ENCODE data around the gene GABARAP.

The GABARAP gene

DNA sequence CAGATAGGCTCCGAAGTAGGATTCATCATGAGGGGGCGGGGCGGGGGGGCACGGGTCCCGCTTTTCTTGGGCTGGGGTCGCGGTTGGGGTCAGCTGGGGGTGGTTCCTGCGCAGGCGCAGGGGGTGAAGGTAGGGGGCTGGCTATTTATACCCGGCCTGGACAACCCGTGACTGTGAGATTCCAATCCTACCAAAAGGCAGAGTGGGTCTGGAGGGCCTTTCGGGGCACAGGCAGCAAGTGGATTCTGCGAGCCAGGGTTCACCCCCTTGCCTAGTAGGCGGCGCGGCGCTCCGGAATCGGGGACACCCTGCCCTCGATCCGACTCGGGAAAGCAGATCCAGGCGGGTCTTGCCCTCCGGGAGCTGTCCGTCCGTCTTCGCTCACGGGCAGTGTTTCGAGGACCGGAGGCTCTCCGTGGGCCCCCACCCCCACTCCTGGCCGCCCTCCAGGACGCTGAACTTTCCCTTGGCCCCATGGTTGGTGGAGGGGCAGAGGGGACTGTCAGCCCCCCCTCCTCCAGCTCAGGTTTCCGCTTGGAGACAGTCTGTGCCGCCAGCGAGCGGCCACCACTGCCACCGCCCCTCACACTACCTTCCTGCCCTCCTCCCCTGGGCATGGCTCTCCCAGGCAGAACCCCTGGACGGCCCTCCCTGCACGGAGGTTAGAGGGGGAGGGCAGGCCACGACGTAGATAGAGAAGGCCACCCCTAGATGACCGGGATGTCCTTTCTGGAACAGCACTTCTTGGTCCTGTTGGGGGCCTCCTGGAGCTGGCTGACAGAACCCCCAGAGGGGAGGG lies 39.9 kb upstream of the GABARAP start:
- Histone ChIP-seq H2AFZ (ENCODE audit: insufficient read depth, low read length, poor library complexity) (peak overlapping the region; percentile 73), H2AK5ac (ENCODE audit: low read length) (no peak overlapping the region), H3K27me3 (ENCODE audit: insufficient read depth, low read length) (peaks cover 6% of the 10 kb centered on the region), H4K8ac (ENCODE audit: low read depth, low read length) (no peak overlapping the region), H3K14ac (ENCODE audit: low read length) (no peak overlapping the region), H4K91ac (ENCODE audit: low read depth, low read length) (no peak overlapping the region), H2BK12ac (ENCODE audit: low read length) (no peak overlapping the region), H3K36me3 (ENCODE audit: control insufficient read depth in 1 of 2, insufficient read depth in 2 of 2, low read length in 2 of 2) (no peaks in the 10 kb centered on the region), H3K4me2 (ENCODE audit: low read length) (peak overlapping the region; percentile 78), H3K27ac (ENCODE audit: low read depth, low read length) (no peak overlapping the region), H3K4me3 (ENCODE audit: low read depth, low read length) (peak overlapping the region; percentile 27), H3K9me3 (ENCODE audit: insufficient read depth, low read depth, low read length) (no peaks in the 10 kb centered on the region), H3K4me1 (ENCODE audit: control insufficient read depth in 1 of 2, insufficient read depth in 2 of 2, low read length in 2 of 2) (peaks cover 16% of the 10 kb centered on the region in 2 experiments), H3K4ac (ENCODE audit: low read depth, low read length) (no peak overlapping the region), H3K18ac (ENCODE audit: low read length) (no peak overlapping the region), H4K12ac (ENCODE audit: low read depth, low read length) (no peak overlapping the region), H3K79me1 (ENCODE audit: low read length) (no peaks in the 10 kb centered on the region), H3K79me2 (ENCODE audit: control insufficient read depth, insufficient read depth, low read length, poor library complexity) (no peaks in the 10 kb centered on the region), H3K9ac (ENCODE audit: low read length) (no peak overlapping the region), H2BK120ac (ENCODE audit: insufficient read depth, low read length, poor library complexity) (no peak overlapping the region), H3K23ac (ENCODE audit: low read length) (no peak overlapping the region), H2BK5ac (ENCODE audit: low read depth, low read length, poor library complexity) (no peak overlapping the region)
- DNase-seq = no peak
- WGBS (ENCODE audit: extremely low coverage, insufficient coverage, insufficient read length) = no CpG with 5 or more reads among the region's 43 CpGs

- DNase-seq = peak; percentile 98
- Histone ChIP-seq H2BK5ac (ENCODE audit: low read depth, low read length, poor library complexity) (no peak within 1 kb of the TSS), H4K8ac (ENCODE audit: low read depth, low read length) (no peak within 1 kb of the TSS), H2AFZ (ENCODE audit: insufficient read depth, low read length, poor library complexity) (peak within 1 kb of the TSS; percentile 73), H3K79me2 (ENCODE audit: control insufficient read depth, insufficient read depth, low read length, poor library complexity) (no peaks in the 10 kb centered on the region), H3K4ac (ENCODE audit: low read depth, low read length) (no peak within 1 kb of the TSS), H4K91ac (ENCODE audit: low read depth, low read length) (no peak within 1 kb of the TSS), H3K4me1 (ENCODE audit: control insufficient read depth in 1 of 2, insufficient read depth in 2 of 2, low read length in 2 of 2) (peaks cover 16% of the 10 kb centered on the region in 2 experiments), H3K18ac (ENCODE audit: low read length) (no peak within 1 kb of the TSS), H3K4me2 (ENCODE audit: low read length) (peak within 1 kb of the TSS; percentile 78), H3K9me3 (ENCODE audit: insufficient read depth, low read depth, low read length) (no peaks in the 10 kb centered on the region), H4K12ac (ENCODE audit: low read depth, low read length) (no peak within 1 kb of the TSS), H3K36me3 (ENCODE audit: control insufficient read depth in 1 of 2, insufficient read depth in 2 of 2, low read length in 2 of 2) (no peaks in the 10 kb centered on the region), H3K23ac (ENCODE audit: low read length) (no peak within 1 kb of the TSS), H2BK120ac (ENCODE audit: insufficient read depth, low read length, poor library complexity) (no peak within 1 kb of the TSS), H3K79me1 (ENCODE audit: low read length) (no peaks in the 10 kb centered on the region), H3K4me3 (ENCODE audit: low read depth, low read length) (peak within 1 kb of the TSS; percentile 45), H3K9ac (ENCODE audit: low read length) (no peak within 1 kb of the TSS), H3K14ac (ENCODE audit: low read length) (no peak within 1 kb of the TSS), H2AK5ac (ENCODE audit: low read length) (no peak within 1 kb of the TSS), H2BK12ac (ENCODE audit: low read length) (no peak within 1 kb of the TSS), H3K27ac (ENCODE audit: low read depth, low read length) (no peak within 1 kb of the TSS), H3K27me3 (ENCODE audit: insufficient read depth, low read length) (peaks cover 6% of the 10 kb centered on the region)
- no CpG with 5 or more reads among the region's 71 CpGs for WGBS (ENCODE audit: extremely low coverage, insufficient coverage, insufficient read length)
Measured at GRCh38 chr17:7281074-7281952, 39.1 kb upstream of the GABARAP start, which contains the start of gene SLC2A4. TSS of gene SLC2A4 (plus strand) at chr17:7281718. CDS start at chr17:7281935, 217 bp downstream.

DNA sequence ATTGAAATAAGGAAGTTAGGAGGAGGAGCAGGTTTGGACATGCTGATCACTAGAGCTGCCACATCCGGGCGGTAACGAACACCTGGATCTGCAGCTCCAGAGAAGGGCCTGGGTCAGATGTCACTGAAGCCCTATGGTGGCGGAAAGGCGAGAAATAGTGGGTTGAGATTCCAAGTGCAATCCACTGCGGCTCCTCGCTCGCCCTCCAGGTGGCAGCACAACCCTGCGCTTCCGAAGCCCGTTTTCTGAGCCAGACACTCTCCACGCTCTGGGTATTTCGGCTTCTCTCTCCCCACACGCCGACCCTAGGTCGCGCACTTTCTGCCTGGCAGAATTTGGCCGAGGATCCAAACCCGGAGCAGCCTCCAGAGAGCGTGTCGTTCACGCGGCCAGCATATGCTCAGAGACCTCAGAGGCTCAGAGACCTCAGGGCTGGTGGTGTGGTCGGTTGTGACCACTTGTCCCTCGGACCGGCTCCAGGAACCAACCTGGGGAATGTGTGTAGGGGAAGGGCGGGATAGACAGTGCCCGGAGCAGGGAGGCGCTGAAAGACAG lies 38.3 kb upstream of the GABARAP start:
- Histone ChIP-seq H2BK120ac (ENCODE audit: insufficient read depth, low read length, poor library complexity) (no peak overlapping the region), H2BK5ac (ENCODE audit: low read depth, low read length, poor library complexity) (no peak overlapping the region), H3K27me3 (ENCODE audit: insufficient read depth, low read length) (peaks cover 6% of the 10 kb centered on the region), H2AK5ac (ENCODE audit: low read length) (no peak overlapping the region), H3K18ac (ENCODE audit: low read length) (no peak overlapping the region), H4K8ac (ENCODE audit: low read depth, low read length) (no peak overlapping the region), H3K4me1 (ENCODE audit: control insufficient read depth in 1 of 2, insufficient read depth in 2 of 2, low read length in 2 of 2) (peaks cover 16% of the 10 kb centered on the region in 2 experiments), H3K14ac (ENCODE audit: low read length) (no peak overlapping the region), H3K79me1 (ENCODE audit: low read length) (no peaks in the 10 kb centered on the region), H3K9me3 (ENCODE audit: insufficient read depth, low read depth, low read length) (no peaks in the 10 kb centered on the region), H2AFZ (ENCODE audit: insufficient read depth, low read length, poor library complexity) (peak overlapping the region; percentile 17), H3K4me3 (ENCODE audit: low read depth, low read length) (no peak overlapping the region), H3K4ac (ENCODE audit: low read depth, low read length) (no peak overlapping the region), H3K4me2 (ENCODE audit: low read length) (peak overlapping the region; percentile 78), H4K12ac (ENCODE audit: low read depth, low read length) (no peak overlapping the region), H3K27ac (ENCODE audit: low read depth, low read length) (no peak overlapping the region), H4K91ac (ENCODE audit: low read depth, low read length) (no peak overlapping the region), H2BK12ac (ENCODE audit: low read length) (no peak overlapping the region), H3K23ac (ENCODE audit: low read length) (no peak overlapping the region), H3K36me3 (ENCODE audit: control insufficient read depth in 1 of 2, insufficient read depth in 2 of 2, low read length in 2 of 2) (no peaks in the 10 kb centered on the region), H3K9ac (ENCODE audit: low read length) (no peak overlapping the region), H3K79me2 (ENCODE audit: control insufficient read depth, insufficient read depth, low read length, poor library complexity) (no peaks in the 10 kb centered on the region)
- WGBS (ENCODE audit: extremely low coverage, insufficient coverage, insufficient read length) = no CpG with 5 or more reads among the region's 29 CpGs
- DNase-seq = peak; percentile 95 to 98

DNA sequence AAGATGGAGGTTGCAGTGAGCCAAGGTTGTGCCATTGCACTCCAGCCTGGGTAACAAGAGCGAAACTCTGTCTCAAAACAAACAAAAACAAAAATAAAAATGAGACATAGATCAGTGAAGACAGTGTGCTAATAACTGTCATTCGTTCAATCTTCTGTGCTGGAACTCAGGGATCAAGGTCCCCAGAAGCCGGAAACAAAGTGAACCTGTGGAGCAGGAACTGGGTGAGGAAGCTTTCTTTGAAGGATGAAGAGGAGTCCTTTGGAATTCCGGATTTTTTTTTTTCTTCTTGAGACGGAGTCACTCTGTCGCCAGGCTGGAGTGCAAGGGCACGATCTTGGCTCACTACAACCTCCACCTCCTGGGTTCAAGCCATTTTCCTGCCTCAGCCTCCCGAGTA lies 37.2 kb upstream of the GABARAP start:
- no peak overlapping the region for H3K4me2 ChIP-seq (ENCODE audit: low read length)
- no peaks in the 10 kb centered on the region for H3K79me2 ChIP-seq (ENCODE audit: control insufficient read depth, insufficient read depth, low read length, poor library complexity)
- H2BK5ac ChIP-seq (ENCODE audit: low read depth, low read length, poor library complexity) = no peak overlapping the region
- H2AFZ ChIP-seq (ENCODE audit: insufficient read depth, low read length, poor library complexity) = no peak overlapping the region
- H3K14ac ChIP-seq (ENCODE audit: low read length) = no peak overlapping the region
- H3K9ac ChIP-seq (ENCODE audit: low read length) = no peak overlapping the region
- WGBS (ENCODE audit: extremely low coverage, insufficient coverage, insufficient read length) = no CpG with 5 or more reads among the region's 8 CpGs
- H3K36me3 ChIP-seq (ENCODE audit: control insufficient read depth in 1 of 2, insufficient read depth in 2 of 2, low read length in 2 of 2) = no peaks in the 10 kb centered on the region
- H2AK5ac ChIP-seq (ENCODE audit: low read length) = no peak overlapping the region
- peaks cover 6% of the 10 kb centered on the region for H3K27me3 ChIP-seq (ENCODE audit: insufficient read depth, low read length)
- no peak for DNase-seq
- no peak overlapping the region for H4K8ac ChIP-seq (ENCODE audit: low read depth, low read length)
- no peaks in the 10 kb centered on the region for H3K79me1 ChIP-seq (ENCODE audit: low read length)
- H3K9me3 ChIP-seq (ENCODE audit: insufficient read depth, low read depth, low read length) = no peaks in the 10 kb centered on the region
- H3K4me1 ChIP-seq (ENCODE audit: control insufficient read depth in 1 of 2, insufficient read depth in 2 of 2, low read length in 2 of 2) = peaks cover 16% of the 10 kb centered on the region in 2 experiments
- no peak overlapping the region for H3K4ac ChIP-seq (ENCODE audit: low read depth, low read length)
- no peak overlapping the region for H3K4me3 ChIP-seq (ENCODE audit: low read depth, low read length)
- no peak overlapping the region for H3K18ac ChIP-seq (ENCODE audit: low read length)
- H3K23ac ChIP-seq (ENCODE audit: low read length) = no peak overlapping the region
- H4K12ac ChIP-seq (ENCODE audit: low read depth, low read length) = no peak overlapping the region
- H2BK120ac ChIP-seq (ENCODE audit: insufficient read depth, low read length, poor library complexity) = no peak overlapping the region
- no peak overlapping the region for H3K27ac ChIP-seq (ENCODE audit: low read depth, low read length)
- no peak overlapping the region for H2BK12ac ChIP-seq (ENCODE audit: low read length)
- no peak overlapping the region for H4K91ac ChIP-seq (ENCODE audit: low read depth, low read length)
